GM18861 (cell line): ENCODE results near the gene NCKAP5.

Experiments
- ATAC-seq: cut with Tn5 transposase; IDR thresholded peaks from one replicate; pipeline ENCODE4 v1.9.1; 2021; ENCODE audit not compliant: unreplicated experiment

Gene NCKAP5

DNA sequence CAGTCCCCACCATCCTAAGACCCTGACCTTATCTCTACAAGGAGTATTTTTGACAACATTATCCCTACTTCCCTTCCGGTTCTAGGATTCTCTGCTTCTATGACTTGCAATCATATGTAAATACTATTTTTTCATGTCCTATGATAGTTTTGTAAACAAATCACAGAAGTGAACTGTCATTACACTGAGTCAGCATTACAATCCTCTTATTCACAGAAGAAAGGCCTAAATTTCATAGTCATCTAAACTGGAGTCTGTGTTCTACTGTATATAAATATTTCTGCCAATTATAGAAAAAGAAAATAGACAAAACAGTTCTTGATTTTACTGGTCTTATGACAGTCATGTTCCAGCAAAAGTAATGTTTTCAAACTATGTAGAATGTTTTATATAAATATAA lies 265.1 kb downstream of the NCKAP5 start:
- no peak for ATAC-seq

GRCh38 chr2:133296401-133296800 lies 271.9 kb downstream of the NCKAP5 start:
- no peak for ATAC-seq

DNA sequence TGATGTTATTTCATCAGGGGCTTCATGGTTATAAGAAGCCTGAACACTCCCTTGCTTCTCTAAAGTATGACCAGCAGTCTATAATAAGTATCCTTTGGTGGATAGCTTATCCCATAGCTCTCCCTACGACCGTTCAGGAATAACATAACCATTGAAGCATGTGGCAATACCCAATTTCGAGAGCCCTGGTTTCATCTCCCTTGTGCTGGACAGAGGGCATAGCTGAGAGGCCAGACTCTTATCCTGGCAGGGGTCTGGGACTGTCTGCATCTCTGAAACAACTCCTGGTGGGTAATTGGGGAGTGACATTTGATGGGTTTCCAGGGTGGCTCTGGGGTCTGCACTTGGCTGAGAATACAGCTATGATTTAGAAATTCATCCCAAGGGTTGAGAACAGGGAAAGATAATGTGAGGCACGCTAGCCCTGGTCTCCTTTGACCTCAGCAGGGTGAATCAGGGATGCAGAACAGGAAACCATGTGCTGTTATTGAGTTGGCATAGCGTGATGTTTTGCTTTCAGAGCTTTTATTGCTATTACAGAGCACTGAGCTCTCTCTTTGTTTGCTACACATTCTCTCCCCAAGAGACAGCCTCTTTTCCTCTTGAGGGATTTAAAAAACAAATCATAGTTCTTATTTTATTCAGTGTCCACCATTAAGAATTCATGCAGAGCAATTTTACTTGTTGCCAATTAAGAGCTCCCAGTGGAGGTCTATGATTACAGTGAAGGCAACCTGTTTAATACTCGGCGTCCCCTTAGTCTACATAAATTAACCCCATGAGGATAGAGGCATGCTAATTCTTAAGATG lies 274.5 kb downstream of the NCKAP5 start:
- no peak for ATAC-seq

GRCh38 chr2:133292259-133292658 lies 276.0 kb downstream of the NCKAP5 start:
- no peak for ATAC-seq

GRCh38 chr2:133287709-133288108 lies 280.6 kb downstream of the NCKAP5 start:
- ATAC-seq = no peak

- ATAC-seq = no peak
Measured at GRCh38 chr2:133286326-133286922, 281.8 kb downstream of the NCKAP5 start.

- no peak for ATAC-seq
Measured at GRCh38 chr2:133273031-133273430, 295.2 kb downstream of the NCKAP5 start.

- no peak for ATAC-seq
Measured at GRCh38 chr2:133271105-133271504, 297.2 kb downstream of the NCKAP5 start.

DNA sequence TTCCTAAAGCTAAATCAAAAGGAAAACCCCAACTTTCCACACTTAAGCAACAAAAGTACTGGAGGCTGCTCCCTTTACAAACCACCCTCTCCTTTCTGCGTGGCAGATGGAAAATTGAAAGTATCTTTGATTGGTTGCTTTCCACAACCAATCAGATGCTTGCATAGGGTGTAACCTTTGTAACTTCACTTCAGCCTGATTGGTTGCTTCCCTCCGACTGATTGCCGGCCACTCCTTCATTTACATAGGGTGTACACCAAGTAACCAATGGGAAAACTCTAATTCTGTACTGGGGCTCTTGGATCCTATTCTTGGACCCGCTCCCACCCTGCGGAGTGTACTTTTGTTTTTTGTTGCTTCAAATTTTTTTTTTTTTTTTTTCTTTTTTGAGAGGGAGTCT lies 297.7 kb downstream of the NCKAP5 start:
- ATAC-seq = no peak

- ATAC-seq = no peak
Measured at GRCh38 chr2:133266926-133267590, 301.2 kb downstream of the NCKAP5 start.

GRCh38 chr2:133266041-133266925 lies 302.0 kb downstream of the NCKAP5 start:
- ATAC-seq = no peak

- ATAC-seq = no peak
Measured at GRCh38 chr2:133265432-133265949, 302.8 kb downstream of the NCKAP5 start.

DNA sequence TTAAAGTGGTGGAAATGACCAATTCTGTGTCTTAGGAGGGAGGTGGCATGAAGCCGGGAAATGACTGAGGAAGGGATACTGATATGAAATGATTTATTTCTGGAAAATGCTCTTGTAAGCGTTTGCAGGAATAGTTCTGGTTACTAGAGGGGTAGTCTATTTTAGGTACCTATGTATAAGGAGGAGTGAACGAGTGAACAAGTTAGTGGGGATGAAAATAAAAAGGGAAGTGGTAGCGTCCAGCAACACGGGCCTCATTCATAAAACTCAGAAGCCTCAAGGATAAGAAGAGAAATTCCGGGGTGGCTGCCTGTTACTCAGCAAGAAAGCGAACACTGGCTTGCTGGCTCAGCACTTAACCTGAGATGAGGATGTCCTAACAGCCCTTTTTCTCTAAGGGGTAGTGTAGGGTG lies 303.3 kb downstream of the NCKAP5 start:
- no peak for ATAC-seq

- no peak for ATAC-seq
Measured at GRCh38 chr2:133262893-133263292, 305.4 kb downstream of the NCKAP5 start.

DNA sequence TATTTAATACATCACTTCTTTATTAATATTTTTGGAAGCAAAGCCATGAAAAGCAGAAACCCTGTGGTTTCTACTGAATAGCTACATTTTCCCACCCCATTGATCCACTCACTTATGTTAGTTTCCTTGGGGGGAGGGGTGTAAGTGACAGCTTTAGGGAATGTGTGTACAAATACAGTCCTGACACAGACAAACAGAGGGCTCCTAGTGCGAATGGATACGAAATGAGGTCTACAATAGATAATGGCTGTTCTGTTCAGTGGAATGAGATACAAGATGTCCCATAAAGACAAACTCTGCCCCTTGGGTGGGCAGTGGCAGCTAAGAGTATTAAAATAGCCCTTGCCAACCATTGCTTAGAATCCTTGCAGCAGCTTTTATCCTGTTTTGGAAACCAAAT lies 312.9 kb downstream of the NCKAP5 start:
- ATAC-seq = no peak

- ATAC-seq = no peak
Measured at GRCh38 chr2:133253793-133254192, 314.5 kb downstream of the NCKAP5 start.

DNA sequence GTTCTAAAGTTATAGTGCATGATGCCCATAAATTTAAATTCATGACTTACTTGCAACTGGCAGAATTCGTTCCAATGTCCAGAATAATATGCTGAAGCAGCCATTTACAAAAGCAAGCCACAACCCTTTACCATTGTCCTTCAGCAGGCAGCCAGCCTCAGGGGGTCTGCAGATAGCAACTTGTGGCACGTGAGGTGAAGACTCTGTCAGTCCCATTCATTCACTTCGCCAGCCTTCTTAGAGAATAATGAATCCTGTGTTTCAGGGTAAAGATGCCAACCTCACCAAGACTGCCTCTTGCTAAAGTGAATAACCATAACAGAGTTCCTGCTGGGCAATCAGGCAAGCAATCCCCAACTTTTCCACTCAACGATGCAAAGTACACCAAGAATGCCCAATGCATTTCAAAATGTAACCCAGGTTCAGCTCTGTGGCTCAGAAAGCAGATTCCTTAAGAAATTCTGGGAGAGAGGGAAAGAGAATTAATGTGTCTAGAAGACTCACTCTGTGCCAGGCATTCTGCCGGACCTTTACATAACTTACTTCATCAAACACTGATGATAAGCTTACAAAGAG lies 315.4 kb downstream of the NCKAP5 start:
- ATAC-seq = no peak

DNA sequence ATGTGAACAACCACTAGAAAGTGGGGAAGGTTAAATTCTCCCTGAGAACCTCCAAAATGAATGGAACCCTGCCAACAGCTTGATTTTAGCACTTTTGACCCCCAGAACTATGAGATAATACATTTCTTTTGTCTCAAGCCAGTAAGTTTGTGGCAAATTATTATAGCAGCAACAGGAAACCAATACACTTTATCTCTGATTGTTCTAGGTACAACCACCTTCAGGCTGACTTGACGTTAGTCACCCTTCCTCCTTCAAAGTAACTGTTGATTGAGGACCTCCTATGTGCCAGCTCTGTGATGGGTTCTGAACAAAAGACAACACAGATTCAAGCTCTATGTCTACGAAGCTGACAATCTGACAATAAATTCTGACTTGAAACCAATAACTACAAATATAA lies 318.9 kb downstream of the NCKAP5 start:
- no peak for ATAC-seq

- ATAC-seq = no peak
Measured at GRCh38 chr2:133248264-133248663, 320.0 kb downstream of the NCKAP5 start.

GRCh38 chr2:133247631-133248030 lies 320.6 kb downstream of the NCKAP5 start:
- ATAC-seq = peak; percentile 77

- ATAC-seq = no peak
Measured at GRCh38 chr2:133241224-133241571, 327.1 kb downstream of the NCKAP5 start.
